Duodenal mucosa (tissue), 2 donors: ENCODE data around the gene RANBP17.

Source experiments
- H3K27ac ChIP-seq: one replicate; pipeline ENCODE4 v1.7.0; 2013; ENCODE audit warnings: low read depth, low read length
- H3K27me3 ChIP-seq, 2 donors: one replicate each; pipeline ENCODE4 v1.7.0; 2013; ENCODE audit warnings: low read length in 2 of 2, control low read depth in 1 of 2; ENCODE audit not compliant: insufficient read depth in 2 of 2, control insufficient read depth in 1 of 2
- H3K36me3 ChIP-seq, 2 donors: one replicate each; pipeline ENCODE4 v1.7.0; 2013; ENCODE audit warnings: low read length in 2 of 2, control low read depth in 1 of 2; ENCODE audit not compliant: insufficient read depth in 2 of 2, control insufficient read depth in 1 of 2
- H3K4me1 ChIP-seq, 2 donors: one replicate each; pipeline ENCODE4 v1.7.0; 2013; ENCODE audit warnings: low read length in 2 of 2, control low read depth in 1 of 2; ENCODE audit not compliant: insufficient read depth in 2 of 2, control insufficient read depth in 1 of 2
- H3K4me3 ChIP-seq, 2 donors: one replicate each; pipeline ENCODE4 v1.7.0; 2013; ENCODE audit warnings: low read length in 2 of 2, low read depth in 1 of 2
- H3K9ac ChIP-seq, 2 donors: one replicate each; pipeline ENCODE4 v1.7.0; 2013; ENCODE audit warnings: low read length in 2 of 2, low read depth in 1 of 2
- H3K9me3 ChIP-seq, 2 donors: one replicate each; pipeline ENCODE4 v1.7.0; 2013; ENCODE audit warnings: low read length in 2 of 2, control low read depth in 1 of 2; ENCODE audit not compliant: control insufficient read depth in 1 of 2

RANBP17 gene

DNA sequence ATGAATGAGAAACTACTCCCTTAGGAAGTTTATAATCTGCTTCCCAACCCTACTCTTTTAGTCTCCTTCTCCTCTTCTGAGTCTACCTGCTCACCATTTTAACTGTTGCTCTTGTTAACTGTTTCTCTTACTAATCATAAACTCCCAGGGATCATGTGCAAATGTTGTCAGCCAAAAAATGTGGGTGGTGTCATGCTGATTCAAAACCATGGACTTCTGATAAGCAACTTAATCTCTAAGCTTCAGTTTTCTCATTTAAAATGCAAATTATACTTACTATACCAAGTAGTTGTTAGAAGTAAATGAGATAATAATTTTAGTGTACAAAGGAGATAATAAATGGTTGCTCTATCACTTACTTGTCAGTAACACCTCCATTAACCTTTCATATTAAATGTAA, 401.4 kb downstream of the RANBP17 start:
- no peak overlapping the region for H3K4me3 ChIP-seq
- H3K36me3 ChIP-seq, result no peaks in the 10 kb centered on the region
- no peaks in the 10 kb centered on the region for H3K9me3 ChIP-seq
- no peak overlapping the region for H3K9ac ChIP-seq
- H3K27ac ChIP-seq, result no peak overlapping the region
- H3K4me1 ChIP-seq, result no peaks in the 10 kb centered on the region
- no peaks in the 10 kb centered on the region for H3K27me3 ChIP-seq

DNA sequence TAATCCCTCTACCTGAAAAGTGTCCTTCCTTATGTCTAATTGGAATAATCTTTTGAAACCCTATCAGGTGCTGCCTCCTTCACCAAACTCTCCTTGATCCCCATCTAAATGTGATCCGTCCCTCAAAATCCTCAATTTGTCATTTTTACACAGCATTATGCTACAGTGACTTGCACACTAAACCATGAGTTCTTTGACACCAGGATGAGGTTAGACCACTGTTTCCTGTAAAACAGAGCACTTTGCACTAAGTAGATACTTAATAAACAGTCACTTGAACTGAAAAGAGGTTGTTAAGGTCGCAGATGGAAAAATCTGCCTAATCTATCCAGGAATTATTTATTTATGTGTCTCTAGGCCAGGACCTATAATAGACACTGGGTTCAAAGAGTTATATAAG, 403.0 kb downstream of the RANBP17 start:
- no peaks in the 10 kb centered on the region for H3K36me3 ChIP-seq
- H3K27ac ChIP-seq, result no peak overlapping the region
- H3K9me3 ChIP-seq, result no peaks in the 10 kb centered on the region
- no peaks in the 10 kb centered on the region for H3K4me1 ChIP-seq
- no peak overlapping the region for H3K9ac ChIP-seq
- no peak overlapping the region for H3K4me3 ChIP-seq
- no peaks in the 10 kb centered on the region for H3K27me3 ChIP-seq

GRCh38 chr5:171268700-171269620, 407.1 kb downstream of the RANBP17 start:
- no peaks in the 10 kb centered on the region for H3K9me3 ChIP-seq
- H3K4me1 ChIP-seq, result no peaks in the 10 kb centered on the region
- no peaks in the 10 kb centered on the region for H3K27me3 ChIP-seq
- no peaks in the 10 kb centered on the region for H3K36me3 ChIP-seq
- no peak overlapping the region for H3K27ac ChIP-seq
- no peak overlapping the region for H3K9ac ChIP-seq
- H3K4me3 ChIP-seq, result no peak overlapping the region

DNA sequence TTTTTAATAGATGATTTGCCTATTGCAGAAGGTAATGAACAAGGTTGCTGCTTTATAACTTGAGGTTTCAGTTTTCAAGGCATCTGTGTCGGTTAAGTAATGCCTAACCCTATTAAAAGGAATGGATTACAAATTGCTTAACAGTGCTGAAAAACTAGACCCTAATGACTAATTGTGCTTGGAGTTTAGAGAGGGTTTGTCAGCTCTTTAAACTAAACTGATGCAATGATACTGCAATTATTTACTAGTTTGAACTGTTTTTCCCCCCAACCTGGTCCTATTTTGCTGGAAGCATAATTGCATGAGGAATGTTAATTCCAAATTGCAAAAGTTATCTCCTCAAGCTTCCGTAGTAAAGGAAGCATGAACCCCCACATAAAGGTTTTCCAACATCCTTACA, 407.9 kb downstream of the RANBP17 start:
- Histone ChIP-seq H3K36me3 (no peaks in the 10 kb centered on the region), H3K9ac (no peak overlapping the region), H3K27me3 (no peaks in the 10 kb centered on the region), H3K9me3 (no peaks in the 10 kb centered on the region), H3K27ac (no peak overlapping the region), H3K4me1 (no peaks in the 10 kb centered on the region), H3K4me3 (no peak overlapping the region)

DNA sequence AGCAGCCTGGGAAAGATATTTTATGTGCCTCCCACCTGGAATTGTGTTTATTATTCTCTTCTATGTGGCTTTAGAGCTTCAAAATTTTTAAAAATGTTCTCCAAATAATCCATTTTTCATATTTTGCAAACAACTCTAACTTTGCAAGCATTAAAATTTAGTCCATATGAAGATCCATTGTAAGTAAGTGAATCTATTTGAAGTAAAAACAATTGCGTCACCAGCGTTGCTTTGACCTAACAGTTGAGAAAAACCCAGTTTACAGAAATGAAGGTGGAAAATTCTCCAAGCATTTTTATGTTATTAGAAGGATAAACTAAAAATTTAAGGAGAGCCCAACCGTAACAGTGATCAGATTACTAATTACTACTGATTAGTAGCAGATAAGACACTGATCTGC, 408.3 kb downstream of the RANBP17 start:
- Histone ChIP-seq H3K4me3 (no peak overlapping the region), H3K27me3 (no peaks in the 10 kb centered on the region), H3K27ac (no peak overlapping the region), H3K9me3 (no peaks in the 10 kb centered on the region), H3K9ac (no peak overlapping the region), H3K36me3 (no peaks in the 10 kb centered on the region), H3K4me1 (no peaks in the 10 kb centered on the region)

DNA sequence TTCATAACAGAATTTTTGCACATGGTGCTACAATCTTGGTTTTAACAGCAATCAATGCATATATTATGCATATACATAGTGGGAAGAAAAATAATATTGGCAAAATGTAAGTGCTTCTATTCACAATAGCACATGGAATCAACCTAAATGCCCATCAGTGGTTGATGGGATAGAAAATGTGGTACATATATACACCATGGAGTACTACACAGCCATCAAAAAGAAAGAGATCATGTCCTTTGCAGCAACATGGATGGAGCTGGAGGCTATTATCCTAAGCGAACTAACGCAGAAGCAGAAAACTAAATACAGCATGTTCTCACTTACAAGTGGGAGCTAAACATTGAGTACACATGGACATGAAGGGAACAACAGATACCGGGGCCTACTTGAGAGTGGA, 410.0 kb downstream of the RANBP17 start:
- Histone ChIP-seq H3K9ac (no peak overlapping the region), H3K4me3 (no peak overlapping the region), H3K9me3 (no peaks in the 10 kb centered on the region), H3K36me3 (no peaks in the 10 kb centered on the region), H3K27ac (no peak overlapping the region), H3K4me1 (no peaks in the 10 kb centered on the region), H3K27me3 (no peaks in the 10 kb centered on the region)

- H3K4me1 ChIP-seq, result no peaks in the 10 kb centered on the region
- no peak overlapping the region for H3K4me3 ChIP-seq
These were observed 411.5 kb downstream of the RANBP17 start for GRCh38 chr5:171272996-171273970.

DNA sequence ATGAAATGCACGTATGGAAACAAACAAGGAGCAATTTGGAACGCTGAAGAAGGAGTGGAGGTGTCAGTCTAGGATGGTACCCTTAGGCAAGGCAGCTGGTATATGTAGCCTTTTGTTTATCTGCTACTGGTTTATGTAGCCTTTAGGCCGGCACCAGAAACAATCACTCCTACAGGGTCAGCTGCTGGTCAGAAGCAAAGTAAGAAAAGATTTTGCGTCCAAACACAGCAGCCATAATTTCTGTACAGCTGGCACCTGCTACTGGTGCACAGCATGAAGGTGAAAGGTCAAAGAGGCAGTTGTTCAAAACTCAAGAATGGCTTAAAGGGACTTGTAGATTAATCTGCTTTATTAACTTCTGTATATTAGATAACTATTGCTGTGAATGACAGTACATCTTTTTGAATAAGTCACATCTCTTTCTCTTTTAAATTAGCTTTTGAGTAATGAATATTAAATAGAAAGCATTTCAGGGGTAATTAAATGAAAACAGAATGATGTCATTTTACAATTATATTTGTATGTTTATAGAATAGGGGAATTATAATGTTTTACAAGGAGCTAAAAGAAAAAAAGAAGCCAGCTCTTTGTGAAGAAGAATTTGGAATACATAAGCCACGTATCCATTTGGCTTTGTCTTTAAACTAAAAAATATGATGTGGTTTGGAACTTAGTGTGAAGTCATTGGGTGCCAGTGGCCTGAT, 414.2 kb downstream of the RANBP17 start:
- Histone ChIP-seq H3K9me3 (no peaks in the 10 kb centered on the region), H3K27me3 (no peaks in the 10 kb centered on the region), H3K9ac (no peak overlapping the region), H3K4me3 (no peak overlapping the region), H3K4me1 (no peaks in the 10 kb centered on the region), H3K36me3 (no peaks in the 10 kb centered on the region), H3K27ac (no peak overlapping the region)

More at GRCh38 chr5:171272996-171273970, 411.5 kb downstream of the RANBP17 start:
- Histone ChIP-seq H3K27ac (no peak overlapping the region), H3K27me3 (no peaks in the 10 kb centered on the region), H3K36me3 (no peaks in the 10 kb centered on the region), H3K9me3 (no peaks in the 10 kb centered on the region), H3K9ac (no peak overlapping the region)

GRCh38 chr5:171283753-171284152, 421.9 kb downstream of the RANBP17 start:
- Histone ChIP-seq H3K4me3 (no peak overlapping the region), H3K4me1 (no peaks in the 10 kb centered on the region), H3K9ac (no peak overlapping the region), H3K27me3 (no peaks in the 10 kb centered on the region), H3K27ac (no peak overlapping the region), H3K36me3 (no peaks in the 10 kb centered on the region), H3K9me3 (no peaks in the 10 kb centered on the region)
